ENCODE measurements around the gene SOX11. TPM values are rescaled to one million over a fixed set of nuclear protein-coding genes. Genes with fewer than 3 reads are reported as not detected.

SOX11 gene
- polyA plus RNA-seq, 1 donor (not counting 4 experiments of a cell fraction or from before 2014, with no cell fraction given) = not detected

DNA sequence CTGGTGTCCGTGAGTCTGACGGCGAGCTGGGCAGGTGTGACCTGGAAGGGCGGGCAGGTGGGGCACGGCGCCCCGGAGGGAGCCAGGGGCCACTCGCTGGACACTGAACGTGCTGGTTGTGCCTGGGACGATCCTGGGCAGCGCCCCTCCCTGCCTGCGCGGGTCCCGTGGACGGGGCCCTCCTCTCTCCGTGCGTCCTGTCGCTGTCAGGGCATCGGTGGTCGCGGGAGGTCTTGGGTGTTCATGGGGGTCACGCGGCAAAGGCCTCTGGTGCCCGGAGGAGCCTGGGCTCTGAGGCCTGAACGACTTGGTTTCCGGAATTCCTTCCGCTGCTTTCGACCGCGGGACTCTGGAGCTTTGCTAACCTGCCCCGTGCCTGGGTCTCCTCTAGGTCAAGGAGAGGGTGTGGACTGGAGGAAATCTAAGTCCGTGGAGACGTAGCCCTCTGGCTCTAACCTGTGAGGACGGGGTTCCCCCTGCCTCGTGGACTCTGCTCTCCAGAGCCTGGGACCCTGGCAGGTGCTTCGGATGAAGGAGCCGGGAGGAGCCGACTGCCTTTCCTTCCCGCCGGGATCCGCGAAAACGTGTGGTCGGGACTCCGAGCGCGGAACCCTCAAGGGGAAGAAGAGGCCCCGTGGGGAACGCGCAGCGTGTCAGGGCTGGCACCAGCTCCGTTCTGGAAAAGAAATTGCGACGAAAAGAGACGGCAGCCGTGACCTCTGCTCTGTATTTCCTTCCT, 14.7 kb downstream of the SOX11 start:
- dilution Hi-C loops (cut with MboI; ENCODE audit: extremely low pct_ligation_motif_present, low sequenced_read_pairs) = no loop called here
- H3K4me2 ChIP-seq (ENCODE audit: control insufficient read depth, extremely low read depth, insufficient read depth, low read depth, low read length) = no peak overlapping the region
- H3K4me1 ChIP-seq (ENCODE audit: control insufficient read depth, extremely low read depth, insufficient read depth, low read length) = no peaks in the 10 kb centered on the region
- no peak overlapping the region for H3K4me3 ChIP-seq (ENCODE audit: control insufficient read depth in 2 of 3, extremely low read depth in 1 of 3, insufficient read depth in 2 of 3, low read depth in 1 of 3, low read length in 3 of 3)
- H3K9ac ChIP-seq (ENCODE audit: control insufficient read depth, extremely low read depth, insufficient read depth, low read length) = no peak overlapping the region
- no peaks in the 10 kb centered on the region for H3K79me2 ChIP-seq (ENCODE audit: control insufficient read depth, insufficient read depth, low read length)
- DNase-seq (ENCODE audit: low read depth, low spot score) (no peak), FAIRE-seq (no peak)
- H3K36me3 ChIP-seq (ENCODE audit: control insufficient read depth in 2 of 2, extremely low read depth in 1 of 2, insufficient read depth in 2 of 2, low read length in 2 of 2) = no peaks in the 10 kb centered on the region
- H3K27ac ChIP-seq (ENCODE audit: control insufficient read depth, insufficient read depth, low read length) = no peak overlapping the region
- no peaks in the 10 kb centered on the region for H3K9me1 ChIP-seq (ENCODE audit: control insufficient read depth, extremely low read depth, insufficient read depth, low read length)
- no peak overlapping the region for H2AFZ ChIP-seq (ENCODE audit: control insufficient read depth, low read length)
- no peaks in the 10 kb centered on the region for H4K20me1 ChIP-seq (ENCODE audit: control insufficient read depth, extremely low read depth, insufficient read depth, low read length)
- no peak for TF ChIP-seq EZH2 (IDR thresholded peaks at IDR 0.05; ENCODE audit: low read length)
- TF ChIP-seq, protein P1, sequence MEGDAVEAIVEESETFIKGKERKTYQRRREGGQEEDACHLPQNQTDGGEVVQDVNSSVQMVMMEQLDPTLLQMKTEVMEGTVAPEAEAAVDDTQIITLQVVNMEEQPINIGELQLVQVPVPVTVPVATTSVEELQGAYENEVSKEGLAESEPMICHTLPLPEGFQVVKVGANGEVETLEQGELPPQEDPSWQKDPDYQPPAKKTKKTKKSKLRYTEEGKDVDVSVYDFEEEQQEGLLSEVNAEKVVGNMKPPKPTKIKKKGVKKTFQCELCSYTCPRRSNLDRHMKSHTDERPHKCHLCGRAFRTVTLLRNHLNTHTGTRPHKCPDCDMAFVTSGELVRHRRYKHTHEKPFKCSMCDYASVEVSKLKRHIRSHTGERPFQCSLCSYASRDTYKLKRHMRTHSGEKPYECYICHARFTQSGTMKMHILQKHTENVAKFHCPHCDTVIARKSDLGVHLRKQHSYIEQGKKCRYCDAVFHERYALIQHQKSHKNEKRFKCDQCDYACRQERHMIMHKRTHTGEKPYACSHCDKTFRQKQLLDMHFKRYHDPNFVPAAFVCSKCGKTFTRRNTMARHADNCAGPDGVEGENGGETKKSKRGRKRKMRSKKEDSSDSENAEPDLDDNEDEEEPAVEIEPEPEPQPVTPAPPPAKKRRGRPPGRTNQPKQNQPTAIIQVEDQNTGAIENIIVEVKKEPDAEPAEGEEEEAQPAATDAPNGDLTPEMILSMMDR (optimal IDR thresholded peaks at IDR 0.05 in 1 of 3, IDR thresholded peaks at IDR 0.05 in 1 of 3, conservative IDR thresholded peaks at IDR 0.05 in 1 of 3; ENCODE audit: extremely low read depth in 1 of 3, insufficient read depth in 2 of 3, low read length in 3 of 3) = no peak
- H3K9me3 ChIP-seq (ENCODE audit: control insufficient read depth, low read depth, low read length) = no peaks in the 10 kb centered on the region
- H3K27me3 ChIP-seq (ENCODE audit: control insufficient read depth, extremely low read depth, insufficient read depth, low read length) = no peaks in the 10 kb centered on the region

DNA sequence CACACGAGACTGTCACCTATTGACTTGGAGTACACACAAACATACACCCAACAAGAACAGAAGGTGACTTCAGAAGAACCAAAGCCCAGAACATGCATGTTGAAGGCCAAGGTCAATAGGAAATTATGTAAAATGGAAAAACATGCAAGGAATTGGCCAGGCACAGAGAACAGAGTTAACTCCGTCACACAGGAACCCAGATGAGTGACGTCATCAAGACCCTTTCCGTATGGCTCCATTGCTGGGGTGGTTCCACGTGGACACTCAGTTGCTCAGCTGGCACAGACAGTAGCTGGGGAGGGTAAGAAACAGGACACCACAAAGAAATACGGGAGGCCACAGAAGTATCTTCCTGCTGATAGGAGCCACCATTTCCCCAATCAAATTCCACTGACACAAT, 18.4 kb downstream of the SOX11 start:
- DNase-seq (ENCODE audit: low read depth, low spot score) = no peak
- Histone ChIP-seq H3K79me2 (ENCODE audit: control insufficient read depth, insufficient read depth, low read length) (no peaks in the 10 kb centered on the region), H3K9me1 (ENCODE audit: control insufficient read depth, extremely low read depth, insufficient read depth, low read length) (no peaks in the 10 kb centered on the region), H3K4me1 (ENCODE audit: control insufficient read depth, extremely low read depth, insufficient read depth, low read length) (no peaks in the 10 kb centered on the region), H2AFZ (ENCODE audit: control insufficient read depth, low read length) (no peak overlapping the region), H4K20me1 (ENCODE audit: control insufficient read depth, extremely low read depth, insufficient read depth, low read length) (no peaks in the 10 kb centered on the region), H3K9me3 (ENCODE audit: control insufficient read depth, low read depth, low read length) (no peaks in the 10 kb centered on the region), H3K9ac (ENCODE audit: control insufficient read depth, extremely low read depth, insufficient read depth, low read length) (no peak overlapping the region), H3K4me3 (ENCODE audit: control insufficient read depth in 2 of 3, extremely low read depth in 1 of 3, insufficient read depth in 2 of 3, low read depth in 1 of 3, low read length in 3 of 3) (no peak overlapping the region), H3K27me3 (ENCODE audit: control insufficient read depth, extremely low read depth, insufficient read depth, low read length) (no peaks in the 10 kb centered on the region), H3K27ac (ENCODE audit: control insufficient read depth, insufficient read depth, low read length) (no peak overlapping the region), H3K4me2 (ENCODE audit: control insufficient read depth, extremely low read depth, insufficient read depth, low read depth, low read length) (no peak overlapping the region), H3K36me3 (ENCODE audit: control insufficient read depth in 2 of 2, extremely low read depth in 1 of 2, insufficient read depth in 2 of 2, low read length in 2 of 2) (no peaks in the 10 kb centered on the region)
- TF ChIP-seq, protein P1 (optimal IDR thresholded peaks at IDR 0.05 in 1 of 3, IDR thresholded peaks at IDR 0.05 in 1 of 3, conservative IDR thresholded peaks at IDR 0.05 in 1 of 3; ENCODE audit: extremely low read depth in 1 of 3, insufficient read depth in 2 of 3, low read length in 3 of 3) = no peak
- no peak for TF ChIP-seq EZH2 (IDR thresholded peaks at IDR 0.05; ENCODE audit: low read length)
- dilution Hi-C loops (cut with MboI; ENCODE audit: extremely low pct_ligation_motif_present, low sequenced_read_pairs) = no loop called here
- FAIRE-seq = no peak

Data from keratinocyte (primary cell).